HG03558 (cell line): ENCODE data around the gene SLC9A9.

Experiments used
- ATAC-seq: cut with Tn5 transposase; IDR thresholded peaks from one replicate; pipeline ENCODE4 v1.9.1; 2021; ENCODE audit warnings: moderate number of reproducible peaks; ENCODE audit not compliant: unreplicated experiment; ENCODE audit errors: extremely low read depth

SLC9A9 gene

GRCh38 chr3:143217283-143217682 is 631.0 kb downstream of the SLC9A9 start:
- ATAC-seq: no peak

GRCh38 chr3:143216709-143217182 is 631.5 kb downstream of the SLC9A9 start:
- no peak for ATAC-seq
